ENCODE results near the gene FOXP1. TPM values are rescaled to one million over a fixed set of nuclear protein-coding genes. Genes with fewer than 3 reads are reported as not detected.

The FOXP1 gene
- total and polyA plus RNA-seq, 7 experiments from 2014 or later = 104 to 537 (median 444) TPM

DNA sequence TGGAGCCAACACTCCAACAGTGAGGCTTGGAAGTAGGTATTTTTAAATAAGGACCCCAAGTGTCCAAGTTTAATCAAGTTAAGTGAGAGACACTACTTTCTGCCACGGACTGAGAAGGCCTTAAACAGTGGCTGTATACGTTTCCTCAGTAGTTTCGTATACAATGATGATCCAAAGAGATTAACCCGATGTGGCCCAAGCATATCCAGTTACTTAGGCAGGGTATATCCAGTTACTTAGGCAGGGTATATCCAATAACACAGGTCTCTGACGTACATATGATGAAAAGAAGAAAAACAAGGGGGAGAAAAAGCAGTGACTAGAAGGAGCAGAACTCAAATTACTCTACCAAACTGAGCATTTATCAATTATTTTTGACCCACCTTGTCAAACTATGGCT, 591.4 kb downstream of the FOXP1 start:
- ATAC-seq = no peak
- Mint-ChIP-seq H3K9me3 (peaks cover 0 to 8% (median 0%) of the 10 kb centered on the region in 11 donors), H3K36me3 (peaks cover 8 to 69% (median 58%) of the 10 kb centered on the region in 5 donors), H3K27ac (peak overlapping the region in 7 of 9 donors; percentile 36 to 90 (median 76)), H3K27me3 (no peaks in the 10 kb centered on the region), H3K4me3 (peak overlapping the region in 4 of 10 donors; percentile 2 to 80 (median 32)), H3K4me1 (peaks cover 28 to 91% (median 82%) of the 10 kb centered on the region in 7 donors)
- H3K4me1 ChIP-seq (ENCODE audit: control insufficient read depth in 2 of 2, insufficient read depth in 2 of 2, low read length in 2 of 2) = peaks cover 17 to 35% of the 10 kb centered on the region in 2 donors
- H3K27me3 ChIP-seq (ENCODE audit: control insufficient read depth in 2 of 2, insufficient read depth in 2 of 2, low read length in 2 of 2) = no peaks in the 10 kb centered on the region
- ChIA-PET CTCF (no interaction called here), POLR2A (no interaction called here)
- no peak overlapping the region for H3K27ac ChIP-seq (ENCODE audit: low read depth, low read length)
- peaks cover 10 to 62% (median 12%) of the 10 kb centered on the region in 3 experiments for H3K36me3 ChIP-seq (ENCODE audit: control insufficient read depth in 2 of 3, insufficient read depth in 3 of 3, low read length in 3 of 3)
- intact Hi-C loops (cut with micrococcal nuclease) = loop anchor here in 1 of 2 donors (5.0 kb wide), 1 partner anchor 310 kb away; no protein-coding TSS in a partner anchor
- H3K9me3 ChIP-seq (ENCODE audit: control insufficient read depth in 2 of 3, low read length in 3 of 3) = no peaks in the 10 kb centered on the region
- no peak for DNase-seq
- H3K4me3 ChIP-seq (ENCODE audit: low read length) = no peak overlapping the region

DNA sequence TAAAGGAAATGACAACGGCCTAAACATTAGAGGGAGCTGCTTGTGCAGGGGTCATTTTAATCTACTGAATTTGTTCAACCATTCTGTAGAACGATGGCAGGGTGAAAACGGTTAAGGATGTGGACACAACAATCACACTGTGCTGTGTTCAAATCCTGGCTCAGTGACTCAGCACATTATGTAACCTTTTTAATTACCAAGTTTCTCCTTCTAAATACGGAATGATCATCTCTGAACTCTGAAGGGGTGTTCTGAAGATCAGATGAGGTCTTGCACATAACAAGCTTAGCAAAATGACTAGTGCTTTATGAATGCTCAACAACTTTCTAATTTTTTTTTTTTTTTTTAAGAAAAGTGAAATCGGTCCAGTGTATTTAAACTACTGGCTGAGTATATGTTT, 592.8 kb downstream of the FOXP1 start:
- H3K4me1 ChIP-seq (ENCODE audit: control insufficient read depth in 2 of 2, insufficient read depth in 2 of 2, low read length in 2 of 2) = peaks cover 17 to 35% of the 10 kb centered on the region in 2 donors
- peak overlapping the region in 8 of 10 donors; percentile 46 to 80 (median 56) for H3K4me3 Mint-ChIP-seq
- peak overlapping the region; percentile 17 for H3K27ac ChIP-seq (ENCODE audit: low read depth, low read length)
- H3K9me3 ChIP-seq (ENCODE audit: control insufficient read depth in 2 of 3, low read length in 3 of 3) = no peaks in the 10 kb centered on the region
- POLR2A ChIA-PET = interaction anchor here (0.6 to 0.7 kb wide), 3 partner anchors 9 to 110 kb away, joined by 3 to 5 read pairs (median 4); no protein-coding TSS in a partner anchor
- peaks cover 12 to 64% (median 24%) of the 10 kb centered on the region in 3 experiments for H3K36me3 ChIP-seq (ENCODE audit: control insufficient read depth in 2 of 3, insufficient read depth in 3 of 3, low read length in 3 of 3)
- no peak overlapping the region for H3K4me3 ChIP-seq (ENCODE audit: low read length)
- no peak for ATAC-seq
- no peak for DNase-seq
- peaks cover 8 to 75% (median 62%) of the 10 kb centered on the region in 5 donors for H3K36me3 Mint-ChIP-seq
- H3K27me3 Mint-ChIP-seq = no peaks in the 10 kb centered on the region
- peak overlapping the region in 7 of 9 donors; percentile 56 to 90 (median 88) for H3K27ac Mint-ChIP-seq
- intact Hi-C loops (cut with micrococcal nuclease) = loop anchor here (1.0 to 5.0 kb wide), 5 partner anchors 8 to 312 kb away; no protein-coding TSS in a partner anchor
- CTCF ChIA-PET = no interaction called here
- peaks cover 28 to 95% (median 82%) of the 10 kb centered on the region in 7 donors for H3K4me1 Mint-ChIP-seq
- peaks cover 0 to 6% (median 0%) of the 10 kb centered on the region in 11 donors for H3K9me3 Mint-ChIP-seq
- H3K27me3 ChIP-seq (ENCODE audit: control insufficient read depth in 2 of 2, insufficient read depth in 2 of 2, low read length in 2 of 2) = no peaks in the 10 kb centered on the region

DNA sequence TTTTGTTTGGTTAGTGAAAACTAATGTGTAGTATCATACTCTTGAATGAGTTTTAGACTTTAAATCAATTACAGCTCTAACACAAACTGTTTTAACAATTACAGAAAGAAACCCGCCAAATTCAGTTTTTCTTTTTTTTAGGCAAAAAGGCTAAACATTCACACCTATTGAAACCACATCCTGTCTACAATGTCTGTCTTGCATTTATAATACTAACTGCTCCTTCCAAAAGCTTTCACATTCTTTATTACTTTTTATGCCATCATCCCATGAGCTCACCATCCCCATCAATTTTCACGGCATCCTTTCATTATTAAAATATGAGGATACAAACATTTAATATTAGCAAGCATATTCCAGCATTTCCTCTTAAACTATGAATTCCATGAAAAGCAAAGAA, 593.3 kb downstream of the FOXP1 start:
- Mint-ChIP-seq H3K9me3 (peaks cover 0 to 6% (median 0%) of the 10 kb centered on the region in 11 donors), H3K4me3 (peak overlapping the region in 9 of 10 donors; percentile 45 to 80 (median 54)), H3K36me3 (peaks cover 8 to 74% (median 63%) of the 10 kb centered on the region in 5 donors), H3K27ac (peak overlapping the region; percentile 50 to 90 (median 85)), H3K27me3 (no peaks in the 10 kb centered on the region), H3K4me1 (peaks cover 27 to 96% (median 85%) of the 10 kb centered on the region in 7 donors)
- Histone ChIP-seq H3K4me1 (ENCODE audit: control insufficient read depth in 2 of 2, insufficient read depth in 2 of 2, low read length in 2 of 2) (peaks cover 17 to 35% of the 10 kb centered on the region in 2 donors), H3K9me3 (ENCODE audit: control insufficient read depth in 2 of 3, low read length in 3 of 3) (no peaks in the 10 kb centered on the region), H3K27ac (ENCODE audit: low read depth, low read length) (peak overlapping the region; percentile 17), H3K27me3 (ENCODE audit: control insufficient read depth in 2 of 2, insufficient read depth in 2 of 2, low read length in 2 of 2) (no peaks in the 10 kb centered on the region), H3K4me3 (ENCODE audit: low read length) (no peak overlapping the region), H3K36me3 (ENCODE audit: control insufficient read depth in 2 of 3, insufficient read depth in 3 of 3, low read length in 3 of 3) (peaks cover 12 to 64% (median 28%) of the 10 kb centered on the region in 3 experiments)
- intact Hi-C loops (cut with micrococcal nuclease) = loop anchor here (1.0 to 5.0 kb wide), 5 partner anchors 8 to 312 kb away; no protein-coding TSS in a partner anchor
- DNase-seq (peak in 6 of 9 donors; percentile 13 to 44 (median 37)), ATAC-seq (peak; percentile 38)
- ChIA-PET CTCF (no interaction called here), POLR2A (interaction anchor here (0.6 to 0.7 kb wide), 4 partner anchors 9 to 111 kb away, joined by 3 to 5 read pairs (median 4); no protein-coding TSS in a partner anchor)

- ATAC-seq (no peak), DNase-seq (no peak)
- intact Hi-C loops (cut with micrococcal nuclease) = no loop called here
- peaks cover 0 to 6% (median 0%) of the 10 kb centered on the region in 11 donors for H3K9me3 Mint-ChIP-seq
- Histone ChIP-seq H3K9me3 (ENCODE audit: control insufficient read depth in 2 of 3, low read length in 3 of 3) (no peaks in the 10 kb centered on the region), H3K27me3 (ENCODE audit: control insufficient read depth in 2 of 2, insufficient read depth in 2 of 2, low read length in 2 of 2) (no peaks in the 10 kb centered on the region), H3K4me1 (ENCODE audit: control insufficient read depth in 2 of 2, insufficient read depth in 2 of 2, low read length in 2 of 2) (peaks cover 17 to 39% of the 10 kb centered on the region in 2 donors), H3K27ac (ENCODE audit: low read depth, low read length) (peak overlapping the region; percentile 24), H3K36me3 (ENCODE audit: control insufficient read depth in 2 of 3, insufficient read depth in 3 of 3, low read length in 3 of 3) (peaks cover 15 to 64% (median 39%) of the 10 kb centered on the region in 3 experiments), H3K4me3 (ENCODE audit: low read length) (no peak overlapping the region)
- H3K4me1 Mint-ChIP-seq = peaks cover 30 to 96% (median 85%) of the 10 kb centered on the region in 7 donors
- H3K27ac Mint-ChIP-seq = peak overlapping the region in 7 of 9 donors; percentile 12 to 90 (median 83)
- CTCF ChIA-PET = no interaction called here
- H3K36me3 Mint-ChIP-seq = peaks cover 12 to 74% (median 65%) of the 10 kb centered on the region in 5 donors
- POLR2A ChIA-PET = interaction anchor here (0.6 to 1.4 kb wide), 3 partner anchors 14 to 285 kb away, joined by 3 read pairs; no protein-coding TSS in a partner anchor
- H3K4me3 Mint-ChIP-seq = peak overlapping the region in 3 of 10 donors; percentile 18 to 56 (median 29)
- H3K27me3 Mint-ChIP-seq = no peaks in the 10 kb centered on the region
Observed at GRCh38 chr3:70989174-70989573, 594.4 kb downstream of the FOXP1 start.

GRCh38 chr3:70988111-70988510, 595.4 kb downstream of the FOXP1 start:
- Mint-ChIP-seq H3K4me3 (no peak overlapping the region), H3K27me3 (no peaks in the 10 kb centered on the region), H3K9me3 (peaks cover 0 to 4% (median 0%) of the 10 kb centered on the region in 11 donors), H3K4me1 (peaks cover 36 to 96% (median 87%) of the 10 kb centered on the region in 7 donors), H3K36me3 (peaks cover 11 to 76% (median 70%) of the 10 kb centered on the region in 5 donors), H3K27ac (peak overlapping the region in 5 of 9 donors; percentile 53 to 85 (median 71))
- CTCF ChIA-PET = no interaction called here
- intact Hi-C loops (cut with micrococcal nuclease) = no loop called here
- H3K27me3 ChIP-seq (ENCODE audit: control insufficient read depth in 2 of 2, insufficient read depth in 2 of 2, low read length in 2 of 2) = no peaks in the 10 kb centered on the region
- H3K4me1 ChIP-seq (ENCODE audit: control insufficient read depth in 2 of 2, insufficient read depth in 2 of 2, low read length in 2 of 2) = peaks cover 17 to 47% of the 10 kb centered on the region in 2 donors
- ATAC-seq (no peak), DNase-seq (no peak)
- POLR2A ChIA-PET = interaction anchor here (0.9 to 1.4 kb wide), 3 partner anchors 11 to 286 kb away, joined by 3 read pairs; no protein-coding TSS in a partner anchor
- H3K27ac ChIP-seq (ENCODE audit: low read depth, low read length) = no peak overlapping the region
- peaks cover 11 to 58% (median 42%) of the 10 kb centered on the region in 3 experiments for H3K36me3 ChIP-seq (ENCODE audit: control insufficient read depth in 2 of 3, insufficient read depth in 3 of 3, low read length in 3 of 3)
- H3K9me3 ChIP-seq (ENCODE audit: control insufficient read depth in 2 of 3, low read length in 3 of 3) = no peaks in the 10 kb centered on the region
- no peak overlapping the region for H3K4me3 ChIP-seq (ENCODE audit: low read length)

GRCh38 chr3:70985572-70985971, 598.0 kb downstream of the FOXP1 start:
- no peak for DNase-seq
- H3K9me3 Mint-ChIP-seq = peaks cover 0 to 4% (median 0%) of the 10 kb centered on the region in 11 donors
- Histone ChIP-seq H3K9me3 (ENCODE audit: control insufficient read depth in 2 of 3, low read length in 3 of 3) (no peaks in the 10 kb centered on the region), H3K27me3 (ENCODE audit: control insufficient read depth in 2 of 2, insufficient read depth in 2 of 2, low read length in 2 of 2) (no peaks in the 10 kb centered on the region), H3K36me3 (ENCODE audit: control insufficient read depth in 2 of 3, insufficient read depth in 3 of 3, low read length in 3 of 3) (peaks cover 13 to 50% (median 42%) of the 10 kb centered on the region in 3 experiments), H3K27ac (ENCODE audit: low read depth, low read length) (no peak overlapping the region), H3K4me3 (ENCODE audit: low read length) (no peak overlapping the region), H3K4me1 (ENCODE audit: control insufficient read depth in 2 of 2, insufficient read depth in 2 of 2, low read length in 2 of 2) (peaks cover 10 to 57% of the 10 kb centered on the region in 2 donors)
- no peak for ATAC-seq
- H3K27ac Mint-ChIP-seq = peak overlapping the region in 4 of 9 donors; percentile 54 to 84 (median 72)
- peaks cover 40 to 96% (median 87%) of the 10 kb centered on the region in 7 donors for H3K4me1 Mint-ChIP-seq
- no peak overlapping the region for H3K4me3 Mint-ChIP-seq
- POLR2A ChIA-PET = no interaction called here
- H3K36me3 Mint-ChIP-seq = peaks cover 19 to 80% (median 62%) of the 10 kb centered on the region in 5 donors
- H3K27me3 Mint-ChIP-seq = no peaks in the 10 kb centered on the region
- intact Hi-C loops (cut with micrococcal nuclease) = no loop called here
- CTCF ChIA-PET = no interaction called here

Data from naive thymus-derived CD4-positive, alpha-beta T cell (primary cell).